NCI-H1436 (cell line): Measurements from ENCODE around the gene C3orf22.
A peak's percentile ranks its signal among the peaks of the same experiment; 100 is the strongest.

Experiments used
- DNase-seq: peaks from one replicate; lab custom pipeline; 2025; lab: John Stamatoyannopoulos, UW

The C3orf22 gene

DNA sequence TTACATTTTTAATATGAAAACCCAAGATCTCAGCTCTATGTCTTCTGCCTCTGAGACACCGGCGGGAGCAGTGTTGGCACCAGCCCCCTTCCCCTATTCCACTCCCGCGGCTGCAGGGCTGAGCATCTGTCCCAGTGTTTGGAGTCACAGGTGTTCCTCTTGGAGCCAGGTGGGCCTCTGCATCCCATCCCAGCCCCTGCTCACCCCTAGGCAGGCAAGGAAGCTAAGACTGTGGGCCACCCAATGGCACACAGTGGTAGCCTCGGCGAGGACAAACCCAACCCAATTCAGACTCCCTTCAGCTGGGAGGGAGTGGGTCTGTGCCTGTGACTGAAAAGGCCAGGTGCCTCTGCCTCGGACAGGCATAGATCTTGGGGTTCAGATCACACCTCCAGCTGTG is 31.7 kb downstream of the C3orf22 start:
- no peak for DNase-seq

DNA sequence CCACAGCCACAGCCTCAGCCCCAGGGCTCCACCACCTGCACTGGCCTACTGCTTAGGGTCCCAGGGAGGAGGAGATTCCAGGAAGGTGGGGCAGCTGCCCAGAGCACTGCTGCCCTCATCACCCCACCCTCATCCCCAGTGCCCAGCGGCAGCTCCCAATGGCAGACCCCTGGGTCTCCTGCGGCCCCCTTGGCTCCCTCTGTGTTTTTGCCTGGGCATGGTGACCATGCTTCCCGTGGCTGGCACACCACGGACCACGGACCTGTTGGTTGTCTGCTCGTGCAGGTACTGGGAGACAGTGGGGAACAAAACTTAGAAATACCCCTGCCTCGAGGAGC is 32.1 kb downstream of the C3orf22 start:
- DNase-seq: no peak

DNA sequence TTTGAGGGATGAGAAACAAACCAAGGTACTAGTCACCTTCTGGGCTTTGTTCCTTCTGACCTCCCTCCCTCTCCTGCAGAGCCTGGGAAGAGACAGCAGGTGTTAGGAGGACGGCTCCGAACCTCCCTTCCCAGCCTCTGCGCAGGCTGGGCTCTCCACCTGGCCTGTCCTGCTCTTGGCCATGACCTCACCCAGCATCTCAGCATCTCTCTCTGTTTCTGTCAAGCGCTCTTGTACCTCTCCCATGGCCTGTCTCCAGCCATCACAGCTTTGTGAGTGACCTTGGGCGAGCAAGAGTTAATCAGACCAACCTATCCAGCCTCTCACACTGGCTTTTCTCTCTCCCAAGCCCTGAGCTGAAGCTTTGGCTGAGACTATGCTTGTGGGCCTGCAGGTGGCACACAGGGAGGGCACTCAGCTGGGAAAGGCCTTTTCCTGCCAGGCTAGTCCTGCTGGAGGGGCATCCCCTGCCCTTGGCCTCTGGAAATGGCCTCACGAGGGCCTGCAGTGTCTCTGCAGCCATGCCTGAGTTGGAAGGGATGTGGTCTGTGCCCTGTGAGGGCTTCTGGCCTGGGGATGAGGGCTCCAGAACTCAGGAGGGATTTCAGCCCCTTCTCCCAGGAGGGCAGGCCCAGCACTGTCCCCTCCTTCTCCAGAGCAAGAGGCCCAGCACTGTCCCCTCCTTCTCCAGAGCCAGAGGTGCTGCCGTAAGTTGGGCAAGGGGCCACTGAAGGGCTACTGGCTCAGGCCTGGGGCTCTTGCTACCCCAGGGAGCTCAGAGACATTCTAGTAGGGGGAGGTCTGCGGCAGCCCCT is 32.7 kb downstream of the C3orf22 start:
- DNase-seq: no peak

DNA sequence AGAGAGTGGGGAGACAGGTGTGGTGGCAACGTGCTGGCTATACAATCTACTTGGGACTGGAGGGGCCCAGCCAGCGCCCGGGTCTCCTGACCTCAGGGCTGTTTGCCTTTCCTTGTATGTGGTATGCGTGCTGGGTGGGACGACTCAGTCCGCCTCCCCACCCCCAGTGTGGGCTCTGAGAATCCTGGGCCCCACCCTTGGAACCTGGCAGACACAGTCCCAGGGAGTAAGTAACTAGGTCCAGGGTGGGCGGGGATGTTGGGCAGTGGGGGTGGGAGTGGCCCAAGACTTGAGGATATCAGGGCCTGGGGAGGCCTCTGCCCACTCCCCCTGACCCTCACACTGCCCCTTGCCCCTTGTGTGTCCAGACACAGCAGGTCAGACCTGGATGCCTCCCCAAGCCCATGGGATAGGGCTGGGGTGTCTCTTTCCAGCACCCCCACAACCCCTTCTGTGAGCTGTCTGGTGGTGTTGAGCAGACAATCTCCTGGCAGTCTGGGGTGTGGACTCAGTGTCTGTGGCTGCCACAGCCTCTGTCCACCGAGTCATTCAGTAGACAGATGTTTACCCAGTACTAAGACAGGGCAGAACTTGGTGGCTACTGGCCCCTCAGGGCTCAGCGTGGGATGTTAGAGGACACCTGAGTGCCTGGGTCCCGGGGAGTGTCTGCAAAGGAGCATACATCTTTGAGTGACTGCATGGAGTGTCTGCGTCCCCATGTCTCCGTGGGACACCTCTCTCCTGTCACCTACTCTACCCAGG is 33.5 kb downstream of the C3orf22 start:
- no peak for DNase-seq

DNA sequence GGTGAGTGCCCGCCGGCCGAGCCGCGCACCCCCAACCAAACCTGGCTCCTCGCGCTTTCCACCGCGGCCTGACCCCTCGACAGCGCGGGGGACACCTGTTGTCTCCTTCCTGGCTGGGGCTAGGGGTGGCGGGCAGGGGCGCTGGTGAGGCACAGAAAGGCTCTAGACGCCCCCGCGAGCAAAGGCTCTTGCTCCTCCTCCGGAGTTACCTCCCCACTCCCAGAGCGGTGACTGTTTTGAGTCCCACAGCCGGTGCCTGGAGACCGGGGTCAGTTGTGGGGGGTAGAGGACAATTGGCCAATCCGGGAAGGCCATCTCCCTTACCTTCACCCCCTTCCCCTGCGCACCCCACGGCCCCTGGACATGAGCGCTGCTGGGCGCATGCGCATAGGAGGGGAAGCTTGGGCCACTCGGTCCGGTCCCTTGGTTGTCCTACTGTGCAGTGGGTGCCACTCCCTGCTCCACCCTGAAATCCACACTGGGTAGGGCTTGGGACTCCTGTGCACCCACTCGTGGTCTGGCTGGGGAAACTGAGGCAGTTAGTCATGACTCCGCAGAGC is 34.2 kb downstream of the C3orf22 start:
- no peak for DNase-seq

DNA sequence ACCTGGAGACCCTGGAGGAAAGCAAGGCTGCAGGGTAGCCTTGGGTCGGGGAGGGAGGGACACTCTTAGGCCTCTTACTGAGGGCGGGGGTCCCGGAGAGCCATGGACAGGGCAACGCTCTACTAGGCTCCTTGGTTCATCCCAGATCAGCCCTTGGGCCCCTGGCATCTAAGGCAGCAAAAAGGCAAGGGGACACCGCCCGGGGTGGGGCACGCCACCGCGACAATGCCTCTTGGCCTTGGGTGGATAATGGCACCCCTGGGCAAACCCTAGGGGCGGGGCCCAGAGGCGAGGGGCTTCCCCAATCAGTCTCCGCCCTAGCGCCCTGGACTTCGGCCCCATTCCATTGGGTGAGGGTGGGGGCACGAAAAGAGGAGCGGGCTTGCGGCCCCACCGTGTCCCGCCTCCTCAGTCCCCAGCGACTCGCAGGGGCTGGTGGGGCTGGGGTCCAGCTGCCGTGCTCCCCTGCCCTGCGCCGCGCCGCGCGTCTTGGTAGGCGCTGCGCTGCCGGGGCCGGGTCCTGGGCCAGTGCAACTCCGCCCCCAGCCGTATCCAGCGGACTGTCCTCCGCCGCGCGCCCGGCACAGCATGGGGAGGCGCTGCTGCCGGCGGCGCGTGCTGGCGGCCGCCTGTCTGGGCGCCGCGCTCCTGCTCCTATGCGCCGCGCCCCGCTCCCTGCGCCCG is 34.8 kb downstream of the C3orf22 start, which contains the start of gene CHST13:
Gene CHST13, plus strand, starts transcription at position 411 of the 684 bp plus-strand sequence. Its CDS starts 178 bp downstream, at position 589.
- DNase-seq: peak; percentile 49

DNA sequence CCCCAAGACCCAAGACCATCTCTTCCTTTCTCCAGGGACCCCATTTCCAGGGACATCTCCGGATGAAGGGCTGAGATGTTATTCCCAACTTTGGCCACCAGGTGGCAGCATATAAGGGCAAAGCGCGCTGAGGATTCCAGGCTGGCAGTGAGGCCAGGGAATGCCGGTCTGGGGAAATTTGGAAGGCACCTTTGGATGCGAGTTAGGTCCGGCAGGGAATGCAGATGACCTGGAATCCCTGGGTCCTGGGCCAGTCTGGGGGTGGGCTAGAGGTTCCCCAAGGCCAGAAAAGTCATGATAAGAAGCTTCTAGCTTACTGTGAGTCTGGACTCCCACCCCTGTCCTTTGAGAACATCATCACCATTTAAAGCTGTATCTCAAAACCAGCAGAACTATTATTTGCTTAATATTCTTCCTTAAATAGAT is 36.4 kb downstream of the C3orf22 start:
- DNase-seq: peak; percentile 30

DNA sequence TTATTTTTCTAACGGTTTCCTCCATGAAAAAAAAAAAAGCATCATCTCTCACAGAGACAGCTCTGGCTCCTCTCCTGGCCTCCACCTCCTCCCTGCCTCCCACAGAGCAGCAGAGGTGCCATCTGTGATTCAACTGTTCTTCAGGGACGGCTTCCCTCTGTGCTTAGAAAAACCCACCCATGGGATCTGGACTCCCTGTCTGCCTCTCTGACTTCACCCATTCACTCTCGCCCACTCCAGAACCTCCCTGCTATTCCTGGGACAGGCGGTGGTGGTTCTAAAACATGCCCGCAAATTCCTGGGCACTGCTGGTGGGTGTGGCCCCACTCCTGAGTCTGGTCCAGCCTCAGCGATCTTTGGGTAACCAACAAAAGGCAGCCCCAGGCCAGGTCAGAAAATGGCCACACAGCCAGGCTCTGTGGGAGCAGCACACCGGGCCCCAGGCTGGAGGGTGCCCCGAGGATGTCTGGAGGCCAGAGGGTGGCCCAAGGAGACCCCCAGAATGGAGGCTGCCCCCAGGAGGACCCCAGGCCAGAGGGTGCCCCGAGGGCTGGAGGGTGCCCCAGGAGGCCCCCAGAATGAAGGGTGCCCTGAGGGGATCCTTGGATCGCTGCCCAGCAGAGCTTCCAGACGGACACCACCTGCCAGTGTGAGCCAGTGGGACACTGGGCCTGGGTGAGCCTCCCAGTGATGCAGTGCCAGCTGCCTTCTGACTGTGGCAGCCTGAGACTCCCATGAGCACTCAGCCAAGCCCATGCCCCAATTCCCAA is 37.4 kb downstream of the C3orf22 start:
- no peak for DNase-seq

DNA sequence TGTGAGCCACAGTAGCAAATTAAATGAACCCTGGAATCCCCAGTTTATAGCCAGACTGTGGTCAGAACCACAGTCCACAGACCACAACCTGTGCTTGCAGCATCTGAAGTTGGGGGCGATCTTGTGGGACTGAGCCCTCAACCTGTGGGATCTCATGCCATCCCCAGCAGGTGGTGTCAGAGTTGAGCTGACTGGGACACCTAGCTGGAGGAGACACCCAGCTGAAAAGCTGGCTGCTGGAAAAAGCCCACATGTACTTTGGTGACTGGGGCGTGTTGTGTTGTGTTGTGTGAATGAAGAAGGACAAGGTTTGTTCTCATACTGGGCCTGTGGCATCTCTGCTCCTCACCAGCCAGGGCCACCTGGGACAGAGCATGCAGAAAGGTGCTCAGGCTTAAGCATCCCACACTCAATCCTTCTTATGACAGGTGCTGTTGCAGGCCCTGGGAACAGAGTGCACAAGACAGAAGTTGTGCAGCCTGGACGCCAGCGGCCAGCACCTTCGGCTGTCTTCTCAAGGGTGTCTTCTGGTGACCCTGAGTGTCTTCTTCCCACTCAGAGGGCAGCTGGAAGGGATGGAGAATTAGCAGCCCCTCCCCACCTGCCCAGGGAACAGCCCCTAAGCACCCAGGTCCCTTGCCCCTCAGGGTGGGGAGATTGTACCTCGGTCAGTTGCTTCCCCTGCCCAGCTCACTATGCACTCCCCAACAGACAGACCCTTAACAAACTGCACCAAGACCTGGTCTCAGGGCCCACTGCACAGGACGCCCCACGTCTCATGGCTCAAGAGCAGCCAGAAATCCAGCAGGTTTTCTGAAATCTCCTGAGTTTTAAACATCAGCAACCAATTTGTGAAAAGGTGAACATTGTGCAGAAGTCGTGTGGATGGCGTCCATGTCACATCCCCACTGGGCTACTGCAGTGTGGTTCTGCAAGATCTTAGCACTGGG is 39.0 kb downstream of the C3orf22 start:
- DNase-seq: no peak

DNA sequence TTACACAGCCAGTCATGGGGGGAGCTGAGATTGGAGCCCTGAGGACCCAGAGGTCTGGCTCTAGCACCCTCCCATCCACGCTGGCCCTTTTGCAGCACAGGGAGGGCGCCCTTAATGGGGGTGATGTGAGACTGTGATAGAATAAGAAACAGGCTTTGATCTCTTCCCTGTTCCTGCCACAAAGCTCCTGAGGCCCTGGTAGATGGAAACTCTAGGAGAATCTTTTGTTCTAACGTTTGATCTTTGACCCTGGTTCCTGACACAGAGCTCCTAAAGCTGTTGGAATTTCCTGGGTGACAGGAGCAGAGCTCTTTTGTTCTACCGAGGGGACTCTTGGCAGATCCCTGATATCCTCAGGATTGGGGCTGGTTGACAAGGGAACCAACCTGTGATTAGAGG is 40.0 kb downstream of the C3orf22 start:
- no peak for DNase-seq

DNA sequence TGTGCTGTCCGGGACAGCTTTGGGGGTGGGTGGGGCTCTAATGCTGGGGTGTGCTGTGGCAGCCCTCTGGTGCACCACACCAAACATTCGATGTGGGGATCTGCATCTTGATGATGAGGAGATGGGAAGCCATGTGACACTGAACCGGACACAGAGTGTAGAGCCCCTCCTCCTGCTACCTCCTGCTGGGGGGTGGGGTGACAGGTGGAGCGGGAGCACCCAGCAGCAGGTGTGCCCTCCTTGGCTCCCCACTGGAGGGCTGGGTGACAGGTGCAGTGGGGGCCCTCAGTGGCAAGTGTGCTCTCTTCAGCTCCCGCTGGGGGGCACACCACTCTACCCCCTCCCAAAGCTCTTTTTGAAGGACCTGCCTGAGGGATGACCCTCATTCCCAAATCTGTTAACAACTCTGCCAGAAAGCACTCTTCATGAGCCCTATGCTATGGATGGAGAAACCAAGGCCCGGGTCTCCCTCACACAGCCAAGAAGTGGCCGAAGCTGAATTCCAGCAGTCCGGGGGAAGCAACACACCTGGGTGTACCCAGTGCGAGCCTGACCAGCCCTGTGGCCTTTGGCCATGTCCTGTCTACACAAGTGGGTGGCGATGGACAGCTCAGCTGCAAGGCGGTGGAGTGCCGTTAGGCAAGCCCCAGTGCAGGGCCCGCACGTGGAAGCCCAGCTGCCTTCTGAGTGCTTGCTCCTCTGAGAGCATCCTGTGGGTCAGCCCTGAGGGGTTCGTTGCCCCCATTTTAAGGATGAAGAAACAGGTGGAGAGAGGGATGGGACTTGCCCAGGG is 40.5 kb downstream of the C3orf22 start:
- no peak for DNase-seq

DNA sequence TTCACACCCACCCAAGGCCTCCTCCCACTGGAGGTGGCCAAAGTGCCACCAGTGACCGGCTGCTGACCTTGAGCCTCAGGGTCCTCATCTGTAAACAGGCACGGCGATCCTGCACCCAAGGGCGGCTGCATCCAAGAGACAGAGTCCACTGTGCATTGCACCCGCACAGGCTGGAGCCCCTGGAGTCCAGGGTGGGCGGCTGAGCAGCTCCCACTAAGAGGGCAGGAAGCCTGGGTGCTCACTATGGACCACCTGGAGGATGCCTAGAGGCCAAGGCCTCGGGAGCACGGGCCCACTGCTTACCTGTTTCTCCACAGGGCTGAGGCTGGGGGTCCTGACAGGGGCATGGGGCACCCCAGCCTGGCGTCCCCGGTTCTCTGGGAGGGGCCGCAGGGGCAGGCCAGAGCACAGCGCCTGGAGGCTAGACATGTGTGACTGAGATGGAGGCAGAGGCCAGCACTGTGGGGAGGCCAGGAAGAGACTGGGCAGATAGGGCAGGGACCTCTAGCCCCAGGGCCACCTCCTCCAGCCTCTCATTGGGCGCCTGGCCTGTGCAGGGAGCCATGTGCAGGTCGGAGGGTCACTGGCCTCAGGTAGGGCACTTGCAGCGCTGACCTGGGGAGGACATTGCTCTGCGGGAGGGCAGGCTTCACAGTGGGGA is 41.3 kb downstream of the C3orf22 start, which contains the start of gene UROC1:
Gene UROC1, minus strand, starts transcription at position 483 of the 661 bp plus-strand sequence. Its CDS starts 54 bp downstream, at position 429.
- no peak for DNase-seq

DNA sequence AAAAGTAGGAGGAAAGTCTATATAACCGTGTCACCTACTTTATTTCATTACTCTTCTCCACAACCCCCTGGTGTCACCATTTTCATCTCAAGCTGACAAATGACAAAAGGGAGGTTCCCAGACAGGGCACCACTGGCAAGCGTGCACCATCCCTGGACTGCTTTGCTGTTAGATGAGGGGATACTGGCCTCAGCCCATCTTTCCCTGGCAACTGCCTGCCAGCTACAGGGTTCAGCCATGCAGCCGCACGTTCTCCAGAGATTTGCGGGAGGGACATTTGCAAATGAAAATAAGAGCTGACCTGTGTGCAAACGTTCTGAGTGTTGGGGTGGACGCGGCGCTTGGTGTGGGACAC is 41.8 kb downstream of the C3orf22 start:
- DNase-seq: no peak

DNA sequence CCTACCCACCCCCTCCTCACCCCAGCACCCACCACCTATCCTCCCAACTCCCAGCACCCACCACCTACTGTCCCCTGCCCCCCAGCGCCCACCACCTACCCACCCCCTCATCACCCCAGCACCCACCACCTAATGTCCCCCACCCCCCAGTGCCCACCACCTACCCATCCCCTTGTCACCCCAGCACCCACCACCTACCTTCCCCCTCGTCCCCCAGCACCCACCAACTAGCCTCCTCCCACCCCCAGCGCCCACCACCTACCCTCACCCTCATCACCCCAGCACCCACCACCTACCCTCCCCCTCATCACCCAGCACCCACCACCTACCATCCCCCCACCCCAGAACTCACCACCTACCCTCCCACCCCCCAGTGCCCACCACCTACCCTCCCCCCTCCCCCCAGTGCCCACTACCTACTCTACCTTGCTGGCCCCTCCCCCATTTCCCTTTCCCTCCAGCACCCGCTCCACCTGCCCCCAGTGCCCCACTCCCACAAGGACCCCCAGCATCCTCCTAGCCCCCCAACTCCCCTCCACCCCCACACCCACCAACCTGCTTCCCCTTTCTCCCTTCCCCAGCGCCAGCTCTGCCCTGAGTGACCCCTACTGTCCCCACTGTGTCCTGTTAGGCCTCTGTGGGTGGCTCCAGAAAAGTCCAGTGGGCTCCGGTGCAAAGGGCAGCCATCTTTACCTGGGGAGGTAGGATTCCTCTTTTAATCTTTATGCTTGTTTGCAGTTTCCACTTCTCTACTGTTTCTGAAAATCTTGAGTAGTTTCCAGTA is 42.4 kb downstream of the C3orf22 start:
- DNase-seq: no peak

DNA sequence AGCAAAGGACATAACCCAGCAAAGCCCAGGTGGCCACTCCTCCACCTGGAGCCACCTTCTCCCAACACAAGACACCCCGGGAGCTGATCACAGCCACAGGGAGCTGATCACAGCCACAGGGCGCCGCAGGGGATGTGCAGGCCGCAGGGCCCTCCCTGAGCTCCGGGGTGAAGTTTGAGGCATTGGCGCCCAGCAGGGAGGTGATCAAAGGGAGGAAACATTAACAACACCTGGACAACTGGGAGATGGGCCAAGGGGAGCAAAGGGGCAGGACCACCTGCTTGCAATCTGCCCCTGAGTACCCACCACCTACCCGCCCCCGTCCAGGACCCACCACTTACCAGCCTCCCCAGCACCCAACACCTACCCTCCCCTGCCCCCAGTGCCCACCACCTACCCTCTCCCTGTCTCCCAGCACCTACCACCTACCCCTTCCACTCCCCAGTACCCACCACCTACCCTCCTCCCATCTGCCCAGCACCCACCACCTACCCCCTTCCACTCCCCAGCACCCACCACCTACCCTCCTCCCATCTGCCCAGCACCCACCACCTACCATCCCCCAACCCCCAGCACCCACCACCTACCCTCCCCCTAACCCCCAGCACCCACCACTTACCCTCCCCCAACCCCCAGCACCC is 43.5 kb downstream of the C3orf22 start:
- DNase-seq: no peak

DNA sequence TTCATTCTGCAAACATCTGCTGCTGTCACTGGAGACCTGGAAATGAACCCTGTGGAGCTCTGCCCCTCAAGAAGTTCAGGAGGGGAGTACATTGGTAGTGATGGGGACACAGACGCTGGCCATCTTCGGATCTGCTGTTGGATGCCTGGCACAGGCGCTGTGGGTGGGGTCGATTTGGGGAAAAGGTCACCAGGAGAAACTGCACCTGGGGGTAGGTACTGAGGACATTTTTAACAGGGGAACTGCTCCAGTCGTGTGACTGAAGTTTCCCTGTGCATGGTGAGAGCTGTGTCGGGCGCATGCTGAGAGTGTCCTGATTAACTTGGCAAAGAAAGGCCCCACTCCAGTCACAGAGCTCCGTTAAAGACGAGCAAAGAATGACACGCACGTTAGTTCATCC is 44.6 kb downstream of the C3orf22 start:
- no peak for DNase-seq

DNA sequence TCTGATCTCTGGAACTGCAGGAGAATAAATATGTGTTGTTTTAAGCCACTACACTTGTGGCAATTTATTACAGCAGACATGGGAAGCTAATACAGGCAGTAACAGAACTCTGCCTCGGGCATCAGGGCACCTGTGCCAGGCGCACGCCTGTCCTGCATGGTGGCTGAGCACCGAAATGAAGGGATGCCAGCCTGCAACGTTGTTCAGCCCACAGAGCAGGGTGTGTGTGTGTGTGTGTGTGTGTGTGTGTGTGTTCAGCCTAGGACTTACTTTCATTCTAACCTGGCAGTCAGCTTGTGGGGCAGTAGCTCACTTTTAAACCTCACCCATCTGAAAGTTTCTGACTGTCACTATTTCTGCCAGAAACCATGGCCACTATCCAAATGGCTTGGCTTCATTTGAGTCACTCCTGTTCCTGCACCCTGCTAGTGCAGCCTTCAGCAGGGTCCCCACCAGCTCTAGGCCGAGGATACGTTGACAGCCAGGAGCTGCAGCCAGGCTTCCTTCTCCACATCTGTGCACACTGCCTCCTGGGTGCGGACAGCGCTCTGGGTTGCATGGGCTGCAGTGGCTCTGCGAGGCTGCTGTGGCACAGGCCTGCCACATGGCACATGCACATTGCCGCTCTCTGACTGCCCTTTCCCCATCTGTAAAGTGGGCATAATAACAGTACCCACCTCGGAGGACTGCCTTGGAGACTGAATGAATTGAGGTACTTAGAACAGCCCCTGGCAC is 45.6 kb downstream of the C3orf22 start:
- no peak for DNase-seq
